ENCODE data around the gene DLL4.

The DLL4 gene

DNA sequence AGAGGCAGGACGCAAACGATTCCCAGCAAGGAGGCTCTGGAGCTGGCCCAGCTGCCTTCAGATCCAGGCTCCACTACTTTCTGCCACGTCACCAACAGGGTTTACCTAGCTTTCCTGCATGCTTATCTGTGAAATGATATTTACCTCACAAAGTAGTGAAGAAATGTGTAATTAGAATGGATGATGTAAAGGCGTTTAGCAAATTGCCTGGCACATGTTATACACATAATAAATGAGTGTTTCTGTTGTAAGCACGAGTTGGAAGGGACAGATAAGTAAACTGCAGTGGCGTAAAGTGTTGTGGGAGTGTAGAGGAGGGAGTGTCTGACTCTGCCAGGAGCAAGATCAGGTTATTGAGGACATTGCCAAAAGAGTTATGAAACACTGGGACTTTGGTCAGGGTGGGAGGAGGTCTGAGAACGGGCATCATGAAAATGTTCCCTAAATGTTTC, 20.6 kb downstream of the DLL4 start:
- H3K4me3 ChIP-seq (ENCODE audit: low read depth, low read length) = no peak overlapping the region
- TF ChIP-seq, protein P1, sequence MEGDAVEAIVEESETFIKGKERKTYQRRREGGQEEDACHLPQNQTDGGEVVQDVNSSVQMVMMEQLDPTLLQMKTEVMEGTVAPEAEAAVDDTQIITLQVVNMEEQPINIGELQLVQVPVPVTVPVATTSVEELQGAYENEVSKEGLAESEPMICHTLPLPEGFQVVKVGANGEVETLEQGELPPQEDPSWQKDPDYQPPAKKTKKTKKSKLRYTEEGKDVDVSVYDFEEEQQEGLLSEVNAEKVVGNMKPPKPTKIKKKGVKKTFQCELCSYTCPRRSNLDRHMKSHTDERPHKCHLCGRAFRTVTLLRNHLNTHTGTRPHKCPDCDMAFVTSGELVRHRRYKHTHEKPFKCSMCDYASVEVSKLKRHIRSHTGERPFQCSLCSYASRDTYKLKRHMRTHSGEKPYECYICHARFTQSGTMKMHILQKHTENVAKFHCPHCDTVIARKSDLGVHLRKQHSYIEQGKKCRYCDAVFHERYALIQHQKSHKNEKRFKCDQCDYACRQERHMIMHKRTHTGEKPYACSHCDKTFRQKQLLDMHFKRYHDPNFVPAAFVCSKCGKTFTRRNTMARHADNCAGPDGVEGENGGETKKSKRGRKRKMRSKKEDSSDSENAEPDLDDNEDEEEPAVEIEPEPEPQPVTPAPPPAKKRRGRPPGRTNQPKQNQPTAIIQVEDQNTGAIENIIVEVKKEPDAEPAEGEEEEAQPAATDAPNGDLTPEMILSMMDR (IDR thresholded peaks at IDR 0.05; ENCODE audit: low read depth, low read length) = no peak

- TF ChIP-seq, protein P1 (IDR thresholded peaks at IDR 0.05; ENCODE audit: low read depth, low read length) = no peak
- no peak overlapping the region for H3K4me3 ChIP-seq (ENCODE audit: low read depth, low read length)
These were observed 22.6 kb downstream of the DLL4 start for GRCh38 chr15:40951764-40952163.

DNA sequence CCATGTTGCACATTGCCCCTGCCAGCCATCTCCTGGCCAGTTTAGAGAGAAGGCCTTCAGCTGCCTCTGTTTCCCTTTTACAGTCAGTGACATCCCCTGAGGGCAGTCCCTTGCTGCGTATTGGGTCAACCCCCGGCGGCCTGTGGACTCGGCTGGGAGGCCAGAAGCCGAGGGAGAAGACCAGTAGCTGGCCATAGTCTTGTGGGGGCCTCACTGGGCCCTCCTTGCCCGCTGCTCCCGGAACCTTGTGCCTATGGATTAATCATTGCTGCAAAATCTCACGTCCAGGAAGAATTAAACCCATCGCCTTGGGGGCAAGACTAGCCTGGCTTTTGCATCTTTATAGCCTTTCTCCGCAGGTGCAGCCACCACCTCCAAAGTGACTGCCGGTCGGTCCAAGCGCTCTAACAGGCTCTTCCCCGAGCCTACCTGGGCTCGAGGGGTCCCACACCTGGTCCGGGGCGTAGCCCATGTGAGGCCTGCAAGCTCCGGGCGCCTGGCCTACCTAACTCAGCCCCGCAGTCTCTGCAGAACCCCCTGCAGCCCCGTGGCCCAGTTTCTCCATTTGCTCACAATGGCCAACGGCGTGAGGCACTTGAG, 23.3 kb downstream of the DLL4 start:
- peak overlapping the region; percentile 91 for H3K4me3 ChIP-seq (ENCODE audit: low read depth, low read length)
- TF ChIP-seq, protein P1 (IDR thresholded peaks at IDR 0.05; ENCODE audit: low read depth, low read length) = no peak

- TF ChIP-seq, protein P1 (IDR thresholded peaks at IDR 0.05; ENCODE audit: low read depth, low read length) = no peak
- H3K4me3 ChIP-seq (ENCODE audit: low read depth, low read length) = peak within 1 kb of the TSS; percentile 91
These were observed 24.0 kb downstream of the DLL4 start, which contains the start of gene CHAC1 for GRCh38 chr15:40952901-40953712. Gene CHAC1 (plus strand): TSS chr15:40953471. CDS start chr15:40953584, 113 bp downstream.

DNA sequence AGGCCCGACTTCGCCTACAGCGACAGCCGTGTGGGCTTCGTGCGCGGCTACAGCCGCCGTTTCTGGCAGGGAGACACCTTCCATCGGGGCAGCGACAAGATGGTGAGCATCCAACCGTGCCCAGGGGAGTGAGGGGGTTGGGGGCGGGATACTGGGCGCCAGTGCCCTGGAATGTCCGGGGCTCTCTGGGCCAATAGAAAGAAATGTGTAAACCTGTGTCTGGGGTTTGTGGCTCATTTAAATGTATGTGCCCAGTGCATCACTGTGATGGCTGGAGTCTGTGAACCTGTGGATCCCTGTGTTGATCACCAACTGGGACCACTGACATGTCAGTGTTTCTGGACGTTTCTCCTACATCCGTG, 24.6 kb downstream of the DLL4 start:
- TF ChIP-seq, protein P1 (IDR thresholded peaks at IDR 0.05; ENCODE audit: low read depth, low read length) = no peak
- H3K4me3 ChIP-seq (ENCODE audit: low read depth, low read length) = peak overlapping the region; percentile 91

DNA sequence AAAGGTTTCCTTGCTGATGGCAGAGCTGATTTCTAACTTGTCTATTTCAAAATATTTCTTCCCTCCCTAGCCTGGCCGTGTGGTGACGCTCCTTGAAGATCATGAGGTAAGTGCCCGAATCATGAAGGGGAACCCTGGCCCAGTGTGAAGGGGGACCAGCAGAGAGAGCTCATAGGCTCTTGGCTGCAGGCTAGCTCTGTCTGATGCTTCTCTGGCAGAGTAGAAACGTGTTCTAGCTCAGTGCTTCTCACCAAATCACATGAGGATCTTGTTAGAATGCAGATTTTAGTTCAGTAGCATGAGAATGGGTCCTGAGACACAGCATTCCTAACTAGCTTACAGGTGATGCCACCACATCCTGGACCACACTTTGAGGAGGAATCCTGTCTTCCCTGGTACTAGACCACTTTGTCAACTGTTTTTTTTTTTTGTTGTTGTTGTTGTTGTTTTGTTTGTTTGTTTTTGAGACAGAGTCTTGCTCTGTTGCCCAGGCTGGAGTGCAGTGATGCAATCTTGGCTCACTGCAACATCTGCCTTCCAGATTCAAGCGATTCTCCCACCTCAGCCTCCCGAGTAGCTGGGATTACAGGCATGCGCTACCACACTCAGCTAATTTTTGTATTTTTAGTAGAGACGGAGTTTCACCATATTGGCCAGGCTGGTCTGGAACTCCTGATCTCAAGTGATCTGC, 25.2 kb downstream of the DLL4 start:
- peak overlapping the region; percentile 91 for H3K4me3 ChIP-seq (ENCODE audit: low read depth, low read length)

GRCh38 chr15:40955141-40955903, 26.2 kb downstream of the DLL4 start:
- TF ChIP-seq, protein P1 (IDR thresholded peaks at IDR 0.05; ENCODE audit: low read depth, low read length) = no peak
- peak overlapping the region; percentile 91 for H3K4me3 ChIP-seq (ENCODE audit: low read depth, low read length)

Data from WI38 (cell line).